Measurements from ENCODE around the gene B3GALT6.

Gene B3GALT6

GRCh38 chr1:1196431-1197187 lies 35.4 kb upstream of the B3GALT6 start:
- H3K79me2 ChIP-seq (ENCODE audit: low read length) = no peaks in the 10 kb centered on the region
- H2AFZ ChIP-seq (ENCODE audit: low read length) = no peak overlapping the region
- H3K27me3 ChIP-seq (replicated peaks; ENCODE audit: insufficient read depth, low read length) = peaks cover 72% of the 10 kb centered on the region
- H3K9me2 ChIP-seq (replicated peaks; ENCODE audit: insufficient read depth, low read length) = no peaks in the 10 kb centered on the region
- no peaks in the 10 kb centered on the region for H3F3A ChIP-seq (ENCODE audit: insufficient read depth, low read length)
- TF ChIP-seq CTCF (IDR thresholded peaks at IDR 0.05; ENCODE audit: low read length) = no peak
- TF ChIP-seq EZH2phosphoT487 (IDR thresholded peaks at IDR 0.05; ENCODE audit: low read length) = no peak
- TF ChIP-seq EZH2 (optimal IDR thresholded peaks at IDR 0.05; ENCODE audit: low read depth, low read length) = no peak
- no peaks in the 10 kb centered on the region for H4K20me1 ChIP-seq (ENCODE audit: insufficient read depth, low read length)
- H3K9me3 ChIP-seq (replicated peaks; ENCODE audit: insufficient read depth, low read length) = no peaks in the 10 kb centered on the region
- H3K36me3 ChIP-seq (replicated peaks; ENCODE audit: insufficient read depth, low read length) = no peaks in the 10 kb centered on the region
- H3K4me2 ChIP-seq (ENCODE audit: low read depth, low read length) = no peak overlapping the region
- no peak for DNase-seq
- H3K9ac ChIP-seq (ENCODE audit: low read length) = no peak overlapping the region
- no peak overlapping the region for H3K27ac ChIP-seq (ENCODE audit: low read length)
- no peaks in the 10 kb centered on the region for H3K4me1 ChIP-seq (ENCODE audit: low read length)
- H3K4me3 ChIP-seq (ENCODE audit: low read length) = no peak overlapping the region

GRCh38 chr1:1197188-1197500 lies 34.9 kb upstream of the B3GALT6 start:
- no peak for DNase-seq
- H3F3A ChIP-seq (ENCODE audit: insufficient read depth, low read length) = no peaks in the 10 kb centered on the region
- no peaks in the 10 kb centered on the region for H4K20me1 ChIP-seq (ENCODE audit: insufficient read depth, low read length)
- no peaks in the 10 kb centered on the region for H3K4me1 ChIP-seq (ENCODE audit: low read length)
- H3K27ac ChIP-seq (ENCODE audit: low read length) = no peak overlapping the region
- TF ChIP-seq CTCF (IDR thresholded peaks at IDR 0.05; ENCODE audit: low read length) = no peak
- peaks cover 67% of the 10 kb centered on the region for H3K27me3 ChIP-seq (replicated peaks; ENCODE audit: insufficient read depth, low read length)
- H3K4me2 ChIP-seq (ENCODE audit: low read depth, low read length) = no peak overlapping the region
- H3K9me2 ChIP-seq (replicated peaks; ENCODE audit: insufficient read depth, low read length) = no peaks in the 10 kb centered on the region
- no peaks in the 10 kb centered on the region for H3K9me3 ChIP-seq (replicated peaks; ENCODE audit: insufficient read depth, low read length)
- no peaks in the 10 kb centered on the region for H3K79me2 ChIP-seq (ENCODE audit: low read length)
- no peak overlapping the region for H3K9ac ChIP-seq (ENCODE audit: low read length)
- no peak overlapping the region for H2AFZ ChIP-seq (ENCODE audit: low read length)
- no peak overlapping the region for H3K4me3 ChIP-seq (ENCODE audit: low read length)
- no peaks in the 10 kb centered on the region for H3K36me3 ChIP-seq (replicated peaks; ENCODE audit: insufficient read depth, low read length)

- H3K27me3 ChIP-seq (replicated peaks; ENCODE audit: insufficient read depth, low read length) = peaks cover 62% of the 10 kb centered on the region
- H3K4me3 ChIP-seq (ENCODE audit: low read length) = no peak overlapping the region
- no peak overlapping the region for H3K27ac ChIP-seq (ENCODE audit: low read length)
- H3K36me3 ChIP-seq (replicated peaks; ENCODE audit: insufficient read depth, low read length) = no peaks in the 10 kb centered on the region
- H4K20me1 ChIP-seq (ENCODE audit: insufficient read depth, low read length) = no peaks in the 10 kb centered on the region
- H3K4me2 ChIP-seq (ENCODE audit: low read depth, low read length) = no peak overlapping the region
- no peak for DNase-seq
- H3K79me2 ChIP-seq (ENCODE audit: low read length) = no peaks in the 10 kb centered on the region
- H3F3A ChIP-seq (ENCODE audit: insufficient read depth, low read length) = no peaks in the 10 kb centered on the region
- no peak for TF ChIP-seq EZH2phosphoT487 (IDR thresholded peaks at IDR 0.05; ENCODE audit: low read length)
- no peak for TF ChIP-seq CTCF (IDR thresholded peaks at IDR 0.05; ENCODE audit: low read length)
- TF ChIP-seq EZH2 (optimal IDR thresholded peaks at IDR 0.05; ENCODE audit: low read depth, low read length) = no peak
- H3K9ac ChIP-seq (ENCODE audit: low read length) = no peak overlapping the region
- no peak overlapping the region for H2AFZ ChIP-seq (ENCODE audit: low read length)
- H3K9me3 ChIP-seq (replicated peaks; ENCODE audit: insufficient read depth, low read length) = no peaks in the 10 kb centered on the region
- H3K9me2 ChIP-seq (replicated peaks; ENCODE audit: insufficient read depth, low read length) = no peaks in the 10 kb centered on the region
- H3K4me1 ChIP-seq (ENCODE audit: low read length) = no peaks in the 10 kb centered on the region
Observed at GRCh38 chr1:1197551-1198422, 34.2 kb upstream of the B3GALT6 start.
